ENCODE results near the gene CTTNBP2NL. TPM values are rescaled to one million over a fixed set of nuclear protein-coding genes. Genes with fewer than 3 reads are reported as not detected.

Gene CTTNBP2NL
- polyA plus RNA-seq, 2 of the 4 experiments (the other 2 are of a cell fraction): 5.8 to 8.7 TPM

GRCh38 chr1:112504001-112504660 lies 108.1 kb downstream of the CTTNBP2NL start:
- whole genome bisulfite sequencing (ENCODE audit: missing lambda C conversion rate): 77% methylated on average over 10 of the region's 11 CpGs
- no peak for FAIRE-seq
- ATAC-seq: no peak
- Histone ChIP-seq H3K4me3 (no peak overlapping the region), H3K9me3 (no peaks in the 10 kb centered on the region), H3K4me2 (no peak overlapping the region), H3K4me1 (peaks cover 6% of the 10 kb centered on the region; the same call in 2 of the 3 replicates), H3K27ac (no peak overlapping the region)
- ChIA-PET CTCF (interaction anchor here (1.0 to 1.2 kb wide), 3 partner anchors 110 to 204 kb away, joined by 3 to 5 read pairs (median 3); no protein-coding TSS in a partner anchor), POLR2A (no interaction called here)
- TF ChIP-seq CBX8 (IDR thresholded peaks at IDR 0.05): no peak
- TF ChIP-seq BCL3 (IDR thresholded peaks at IDR 0.05): no peak
- TF ChIP-seq HEYL (CRISPR knock-in tag; IDR thresholded peaks at IDR 0.05): no peak
- TF ChIP-seq ZNF302 (CRISPR knock-in tag; IDR thresholded peaks at IDR 0.05): no peak
- no peak for TF ChIP-seq ELK1 (IDR thresholded peaks at IDR 0.05; ENCODE audit: low read depth, low read length)
- TF ChIP-seq MYC (IDR thresholded peaks at IDR 0.05; ENCODE audit: borderline replicate concordance, low read length): no peak
- TF ChIP-seq RAD21 (conservative IDR thresholded peaks at IDR 0.05 in 1 of 2, IDR thresholded peaks at IDR 0.05 in 1 of 2): no peak
- DNase-seq (ENCODE audit: low read depth in 1 of 2, low spot score in 1 of 2): no peak

- Histone ChIP-seq H3K4me2 (no peak overlapping the region), H3K4me3 (no peak overlapping the region), H3K4me1 (peaks cover 6% of the 10 kb centered on the region; the same call in 2 of the 3 replicates), H3K9me3 (no peaks in the 10 kb centered on the region), H3K27ac (no peak overlapping the region)
- POLR2A ChIA-PET: no interaction called here
- TF ChIP-seq MAZ (IDR thresholded peaks at IDR 0.05; ENCODE audit: borderline replicate concordance, low read depth, low read length): no peak
- no peak for TF ChIP-seq TP53 (CRISPR knock-in tag; IDR thresholded peaks at IDR 0.05)
- TF ChIP-seq CHD4 (IDR thresholded peaks at IDR 0.05; ENCODE audit: borderline replicate concordance): no peak
- TF ChIP-seq HOXA7 (CRISPR knock-in tag; IDR thresholded peaks at IDR 0.05): no peak
- TF ChIP-seq REST (IDR thresholded peaks at IDR 0.05): no peak
- no peak for TF ChIP-seq CEBPB (IDR thresholded peaks at IDR 0.05)
- no peak for TF ChIP-seq POLR2A (IDR thresholded peaks at IDR 0.05; ENCODE audit: low read length)
- no peak for TF ChIP-seq FOSB (CRISPR knock-in tag; IDR thresholded peaks at IDR 0.05)
- TF ChIP-seq NFE2L2 (conservative IDR thresholded peaks at IDR 0.05; ENCODE audit: low read length): no peak
- TF ChIP-seq KDM5A (IDR thresholded peaks at IDR 0.05): no peak
- no peak for TF ChIP-seq PBX3 (IDR thresholded peaks at IDR 0.05)
- TF ChIP-seq RNF2 (IDR thresholded peaks at IDR 0.05; ENCODE audit: borderline replicate concordance, low read depth): no peak
- TF ChIP-seq JUN (IDR thresholded peaks at IDR 0.05): no peak
- TF ChIP-seq EHMT2 (IDR thresholded peaks at IDR 0.05; ENCODE audit: low read depth): no peak
- TF ChIP-seq BCL3 (IDR thresholded peaks at IDR 0.05): no peak
- no peak for TF ChIP-seq RARB (CRISPR knock-in tag; IDR thresholded peaks at IDR 0.05)
- TF ChIP-seq MAFK (IDR thresholded peaks at IDR 0.05; ENCODE audit: partially characterized antibody): no peak
- CTCF ChIA-PET: interaction anchor here (1.0 to 1.2 kb wide), 4 partner anchors 17 to 203 kb away, joined by 3 to 5 read pairs (median 3); no protein-coding TSS in a partner anchor
- FAIRE-seq (no peak), DNase-seq (ENCODE audit: low read depth in 1 of 2, low spot score in 1 of 2) (no peak), ATAC-seq (no peak)
- WGBS (ENCODE audit: missing lambda C conversion rate): 53% methylated on average over 6 of the region's 6 CpGs
Observed at GRCh38 chr1:112504661-112505399, 108.8 kb downstream of the CTTNBP2NL start.
